Activated CD4-positive, alpha-beta T cell treated with anti-CD3 and anti-CD28 coated beads, Interleukin-2, amount 10 ng/mL, durations not matched to agents 7 days and 5 days (primary cell): ENCODE results near the gene CASS4. TPM values are rescaled to one million over a fixed set of nuclear protein-coding genes. Genes with fewer than 3 reads are reported as not detected.

ENCODE experiments used
- CTCF ChIA-PET: fragments of 350-600 bp; sonication (Branson Sonifier 250); formaldehyde crosslinking; loops from one replicate; lab custom pipeline; 2021; ENCODE audit warnings: antibody characterized with exemption; lab: Charles Lee
- POLR2A ChIA-PET: fragments of 350-600 bp; sonication (Branson Sonifier 250); formaldehyde crosslinking; loops from one replicate; lab custom pipeline; 2021; ENCODE audit warnings: antibody characterized with exemption; lab: Charles Lee
- DNase-seq: peaks from one replicate; pipeline ENCODE4 v3.0.0-alpha.2; 2020
- H3K27ac Mint-ChIP-seq: one replicate; pipeline ENCODE4 v1.8.0; 2021; ENCODE audit warnings: mild to moderate bottlenecking, moderate library complexity, mixed read lengths
- H3K27me3 Mint-ChIP-seq: one replicate; pipeline ENCODE4 v1.8.0; 2021; ENCODE audit warnings: mixed read lengths
- H3K36me3 Mint-ChIP-seq: one replicate; pipeline ENCODE4 v1.8.0; 2021; ENCODE audit warnings: low read depth, mixed read lengths
- H3K4me1 Mint-ChIP-seq: one replicate; pipeline ENCODE4 v1.8.0; 2021; ENCODE audit warnings: mixed read lengths
- H3K4me3 Mint-ChIP-seq: one replicate; pipeline ENCODE4 v1.8.0; 2021; ENCODE audit warnings: mild to moderate bottlenecking, moderate library complexity, mixed read lengths
- H3K9me3 Mint-ChIP-seq: one replicate; pipeline ENCODE4 v1.8.0; 2021; ENCODE audit warnings: mixed read lengths
- total RNA-seq, 2 experiments: library from RNA; stranded (reverse); gene quantifications; one replicate each; pipeline ENCODE4 v1.2.3, GENCODE V29; 2021

The CASS4 gene, protein sequence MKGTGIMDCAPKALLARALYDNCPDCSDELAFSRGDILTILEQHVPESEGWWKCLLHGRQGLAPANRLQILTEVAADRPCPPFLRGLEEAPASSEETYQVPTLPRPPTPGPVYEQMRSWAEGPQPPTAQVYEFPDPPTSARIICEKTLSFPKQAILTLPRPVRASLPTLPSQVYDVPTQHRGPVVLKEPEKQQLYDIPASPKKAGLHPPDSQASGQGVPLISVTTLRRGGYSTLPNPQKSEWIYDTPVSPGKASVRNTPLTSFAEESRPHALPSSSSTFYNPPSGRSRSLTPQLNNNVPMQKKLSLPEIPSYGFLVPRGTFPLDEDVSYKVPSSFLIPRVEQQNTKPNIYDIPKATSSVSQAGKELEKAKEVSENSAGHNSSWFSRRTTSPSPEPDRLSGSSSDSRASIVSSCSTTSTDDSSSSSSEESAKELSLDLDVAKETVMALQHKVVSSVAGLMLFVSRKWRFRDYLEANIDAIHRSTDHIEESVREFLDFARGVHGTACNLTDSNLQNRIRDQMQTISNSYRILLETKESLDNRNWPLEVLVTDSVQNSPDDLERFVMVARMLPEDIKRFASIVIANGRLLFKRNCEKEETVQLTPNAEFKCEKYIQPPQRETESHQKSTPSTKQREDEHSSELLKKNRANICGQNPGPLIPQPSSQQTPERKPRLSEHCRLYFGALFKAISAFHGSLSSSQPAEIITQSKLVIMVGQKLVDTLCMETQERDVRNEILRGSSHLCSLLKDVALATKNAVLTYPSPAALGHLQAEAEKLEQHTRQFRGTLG
- total RNA-seq, result 1 to 10 TPM; 8.6 to 9.0 TPM

DNA sequence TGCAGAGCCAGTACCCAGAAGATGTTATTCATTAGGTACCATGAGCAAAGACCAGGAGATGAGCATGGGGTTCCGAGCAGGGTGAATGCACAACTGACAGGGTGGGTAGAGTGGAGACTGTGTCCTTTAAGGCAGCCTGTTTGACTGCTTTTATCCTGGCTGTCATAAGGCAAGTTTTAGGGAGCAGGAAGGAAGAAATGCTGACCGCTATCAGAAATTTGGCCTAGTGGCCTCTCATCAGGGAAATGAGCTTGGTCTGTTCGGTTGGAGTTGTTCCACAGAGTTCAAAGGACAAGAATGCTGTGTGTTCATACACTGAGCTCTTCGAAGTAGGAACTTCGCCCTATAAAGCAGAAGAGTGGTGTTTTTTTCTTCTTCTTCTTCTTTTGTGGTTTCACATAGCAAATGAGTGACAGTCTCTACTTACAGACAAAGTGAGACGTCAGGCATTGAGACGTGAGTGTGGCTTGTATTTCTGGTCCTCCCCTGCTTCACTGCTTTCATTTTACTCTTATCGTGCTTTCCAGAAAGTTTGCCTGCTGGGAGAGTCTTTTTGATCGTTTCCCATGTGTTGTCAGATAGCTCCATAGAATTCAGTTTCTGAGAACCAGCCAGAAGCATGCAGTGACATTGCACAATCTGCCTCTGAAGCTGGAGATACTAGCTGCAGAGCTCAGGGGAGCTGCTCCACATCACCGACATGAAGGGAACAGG, at the start of gene CASS4:
TSS of gene CASS4 (plus strand) at position 502 of the 714 bp plus-strand sequence. CDS start at position 701, 199 bp downstream.
- H3K36me3 Mint-ChIP-seq, result peaks cover 44% of the 10 kb centered on the region
- H3K9me3 Mint-ChIP-seq, result peaks cover 6% of the 10 kb centered on the region
- H3K4me1 Mint-ChIP-seq, result peaks cover 55% of the 10 kb centered on the region
- H3K27ac Mint-ChIP-seq, result peak within 1 kb of the TSS; percentile 91
- peak; percentile 56 for DNase-seq
- CTCF ChIA-PET, result interaction anchor here (0.6 to 3.8 kb wide), 9 partner anchors 9 to 58 kb away, joined by 4 to 18 read pairs (median 6); no protein-coding TSS in a partner anchor
- POLR2A ChIA-PET, result interaction anchor here (0.6 kb wide), 2 partner anchors 20 to 53 kb away, joined by 3 read pairs; partner anchors contain the start of gene AURKA
- no peaks in the 10 kb centered on the region for H3K27me3 Mint-ChIP-seq
- H3K4me3 Mint-ChIP-seq, result peak within 1 kb of the TSS; percentile 78

DNA sequence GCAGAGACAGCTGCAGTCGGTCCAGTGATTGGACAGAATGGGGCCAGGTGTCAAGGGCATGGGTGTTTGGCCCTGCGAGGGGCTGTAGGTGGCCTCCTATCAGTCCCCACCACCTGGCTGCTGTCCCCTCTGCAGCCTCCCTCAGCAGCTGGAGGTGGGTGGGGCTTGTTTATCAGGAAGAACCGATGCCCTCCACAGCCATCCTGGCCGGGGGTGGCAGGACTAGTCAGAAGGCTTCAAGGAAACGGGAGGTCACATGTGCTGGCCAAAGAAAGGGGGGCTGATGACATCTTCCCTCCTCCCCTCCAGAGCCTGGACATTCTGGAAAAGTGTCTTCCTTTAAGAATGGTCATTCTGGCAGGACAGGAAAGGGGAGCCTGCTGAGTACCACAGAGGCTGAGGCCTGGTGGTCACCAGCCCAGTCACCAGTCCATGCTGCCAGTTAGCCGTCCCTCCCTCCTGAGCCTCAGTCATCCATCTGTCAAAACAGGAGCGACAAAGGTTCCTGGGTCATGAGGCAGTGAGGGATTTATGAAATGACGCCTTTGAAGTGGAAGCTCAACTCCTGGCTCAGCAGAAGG, 49.1 kb upstream of the CASS4 start:
- no peak for DNase-seq
- no peaks in the 10 kb centered on the region for H3K9me3 Mint-ChIP-seq
- no peak overlapping the region for H3K4me3 Mint-ChIP-seq
- peaks cover 4% of the 10 kb centered on the region for H3K36me3 Mint-ChIP-seq
- peaks cover 13% of the 10 kb centered on the region for H3K4me1 Mint-ChIP-seq
- peaks cover under 1% of the 10 kb centered on the region for H3K27me3 Mint-ChIP-seq
- POLR2A ChIA-PET, result no interaction called here
- CTCF ChIA-PET, result no interaction called here
- no peak overlapping the region for H3K27ac Mint-ChIP-seq

DNA sequence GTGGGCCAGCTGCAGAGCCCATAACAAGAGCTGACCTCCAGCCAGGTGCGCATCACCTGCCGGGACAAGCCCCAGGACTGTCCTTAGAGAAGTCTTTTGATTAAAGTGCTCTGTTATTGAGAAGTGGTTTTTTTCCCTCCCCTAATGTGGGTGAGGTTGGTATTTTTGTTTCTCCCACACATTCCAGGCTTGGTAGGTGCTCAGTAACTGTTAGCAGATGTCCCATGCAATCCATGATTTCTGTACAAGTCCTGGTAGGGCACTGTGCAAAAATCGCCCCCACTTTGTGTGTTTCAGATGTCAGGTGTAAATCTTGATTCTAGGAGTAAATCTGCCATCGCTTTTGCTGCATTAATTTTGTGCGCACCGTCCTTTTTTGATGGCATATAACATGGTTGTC, 48.6 kb upstream of the CASS4 start:
- H3K27ac Mint-ChIP-seq, result no peak overlapping the region
- H3K4me3 Mint-ChIP-seq, result no peak overlapping the region
- no peaks in the 10 kb centered on the region for H3K9me3 Mint-ChIP-seq
- POLR2A ChIA-PET, result no interaction called here
- H3K4me1 Mint-ChIP-seq, result peaks cover 11% of the 10 kb centered on the region
- CTCF ChIA-PET, result no interaction called here
- DNase-seq, result no peak
- no peaks in the 10 kb centered on the region for H3K27me3 Mint-ChIP-seq
- H3K36me3 Mint-ChIP-seq, result peaks cover 4% of the 10 kb centered on the region

DNA sequence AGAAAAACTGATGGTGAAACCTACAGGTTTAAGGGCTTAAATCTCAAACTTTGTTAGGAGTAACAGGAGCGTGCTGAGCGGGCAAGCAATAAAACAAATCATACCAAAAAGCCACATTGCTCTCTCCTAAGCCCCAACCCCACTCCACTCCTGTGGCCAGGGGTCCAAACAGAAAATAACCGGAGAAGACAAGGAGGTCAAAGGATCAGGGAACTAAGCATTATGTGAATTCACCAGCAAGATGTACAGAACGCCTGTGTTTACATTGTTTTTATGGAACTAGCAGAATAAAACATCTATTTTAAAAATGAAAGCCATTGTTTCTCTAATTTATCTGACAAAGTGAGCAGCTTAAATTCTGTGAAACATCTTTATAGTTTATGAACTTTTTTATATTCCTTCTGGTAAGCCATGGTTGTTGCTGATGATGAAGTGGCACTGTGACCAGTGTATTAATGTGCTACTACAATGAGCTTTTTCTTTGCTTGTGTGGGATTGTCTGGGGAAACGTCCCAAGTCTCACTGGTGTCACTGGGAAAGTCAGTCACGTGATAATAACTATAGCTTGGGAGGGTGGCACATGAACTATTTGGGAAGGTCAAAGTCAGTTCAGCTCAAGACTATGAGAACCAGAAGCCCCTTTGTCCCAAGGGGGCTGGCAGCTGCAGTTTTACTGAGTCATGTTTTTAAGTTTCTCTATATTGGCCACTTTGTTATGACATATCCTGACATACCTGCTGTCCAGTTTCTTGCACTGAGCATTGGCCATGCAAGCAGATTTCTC, 43.5 kb upstream of the CASS4 start:
- Mint-ChIP-seq H3K27ac (no peak overlapping the region), H3K9me3 (no peaks in the 10 kb centered on the region), H3K36me3 (peaks cover 36% of the 10 kb centered on the region), H3K27me3 (no peaks in the 10 kb centered on the region), H3K4me3 (no peak overlapping the region), H3K4me1 (peaks cover 5% of the 10 kb centered on the region)
- DNase-seq, result no peak
- ChIA-PET CTCF (interaction anchor here (1.0 to 1.4 kb wide), 2 partner anchors 10 to 19 kb away, joined by 3 read pairs; no protein-coding TSS in a partner anchor), POLR2A (interaction anchor here (1.0 kb wide), 1 partner anchor 25 kb away, joined by 3 read pairs; no protein-coding TSS in a partner anchor)

DNA sequence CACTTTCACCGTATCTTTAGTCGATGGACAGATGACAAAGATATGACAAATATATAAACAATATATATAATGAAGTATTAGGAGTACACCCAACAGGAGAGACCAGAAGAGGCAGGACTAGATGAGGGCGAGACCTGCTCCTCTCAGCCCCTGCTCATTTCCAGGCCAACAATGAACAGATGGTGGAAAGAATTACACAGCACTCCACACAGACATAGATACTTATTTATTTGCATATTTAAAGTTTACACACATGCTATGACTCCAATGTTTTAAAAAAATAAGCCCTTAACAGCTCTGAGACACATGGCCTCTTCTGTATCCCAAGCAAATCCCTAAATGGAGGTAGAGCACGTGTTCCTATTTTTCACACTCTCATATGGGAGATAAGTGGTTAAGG, 42.9 kb upstream of the CASS4 start:
- Mint-ChIP-seq H3K4me3 (no peak overlapping the region), H3K27me3 (no peaks in the 10 kb centered on the region), H3K9me3 (no peaks in the 10 kb centered on the region), H3K4me1 (peaks cover 5% of the 10 kb centered on the region), H3K27ac (no peak overlapping the region), H3K36me3 (peaks cover 36% of the 10 kb centered on the region)
- CTCF ChIA-PET, result interaction anchor here (1.0 to 1.4 kb wide), 2 partner anchors 9 to 20 kb away, joined by 3 read pairs; no protein-coding TSS in a partner anchor
- DNase-seq, result no peak
- POLR2A ChIA-PET, result interaction anchor here (1.0 kb wide), 1 partner anchor 24 kb away, joined by 3 read pairs; no protein-coding TSS in a partner anchor

DNA sequence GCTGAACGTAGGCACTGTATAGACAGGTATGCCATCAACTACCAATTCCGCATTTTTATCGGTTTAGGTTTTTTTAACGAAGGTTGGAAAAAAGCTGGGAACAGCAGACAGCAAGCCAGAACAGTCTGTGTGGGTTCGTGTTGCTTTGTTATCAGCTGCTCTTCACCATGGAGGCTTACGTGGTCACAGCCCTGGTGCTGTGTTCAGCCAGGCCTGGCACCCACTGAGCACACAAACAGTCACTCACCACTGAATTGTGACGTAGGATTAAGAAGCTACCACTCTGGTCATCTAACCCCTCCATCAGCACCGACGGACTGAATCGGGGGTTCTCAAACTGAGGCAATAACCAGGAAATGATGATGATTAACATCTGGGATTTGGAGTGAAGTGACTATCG, 40.1 kb upstream of the CASS4 start:
- H3K36me3 Mint-ChIP-seq, result peaks cover 53% of the 10 kb centered on the region
- POLR2A ChIA-PET, result no interaction called here
- no peak overlapping the region for H3K27ac Mint-ChIP-seq
- H3K4me3 Mint-ChIP-seq, result no peak overlapping the region
- CTCF ChIA-PET, result interaction anchor here (1.3 to 1.8 kb wide), 3 partner anchors 15 to 57 kb away, joined by 3 to 4 read pairs (median 4); partner anchors contain the start of genes AURKA and CSTF1
- no peaks in the 10 kb centered on the region for H3K9me3 Mint-ChIP-seq
- H3K4me1 Mint-ChIP-seq, result peaks cover 21% of the 10 kb centered on the region
- no peaks in the 10 kb centered on the region for H3K27me3 Mint-ChIP-seq
- DNase-seq, result no peak

DNA sequence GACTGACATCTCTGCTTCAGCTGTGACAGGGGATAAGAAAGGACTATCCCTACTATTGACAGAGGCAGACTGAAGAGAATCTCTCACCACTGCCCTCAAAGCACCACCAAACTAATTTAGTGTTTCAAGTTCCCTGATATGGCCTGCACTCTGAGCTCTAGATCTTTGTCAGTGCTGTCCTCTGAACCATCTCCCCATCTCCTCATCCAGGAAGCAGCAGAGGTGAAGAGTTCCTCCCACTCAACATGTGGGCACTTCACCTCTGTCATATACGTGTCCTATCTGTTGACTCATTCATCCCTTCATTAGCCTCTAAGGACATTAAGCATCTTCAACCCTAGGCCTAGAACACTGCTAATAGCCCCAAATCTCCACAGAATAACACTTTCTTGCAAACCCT, 39.2 kb upstream of the CASS4 start:
- DNase-seq, result no peak
- ChIA-PET POLR2A (interaction anchor here (0.6 kb wide), 1 partner anchor 21 kb away, joined by 10 read pairs; no protein-coding TSS in a partner anchor), CTCF (interaction anchor here (1.3 to 1.8 kb wide), 3 partner anchors 14 to 56 kb away, joined by 3 to 4 read pairs (median 4); partner anchors contain the start of genes AURKA and CSTF1)
- no peaks in the 10 kb centered on the region for H3K9me3 Mint-ChIP-seq
- no peak overlapping the region for H3K4me3 Mint-ChIP-seq
- H3K27me3 Mint-ChIP-seq, result no peaks in the 10 kb centered on the region
- peaks cover 55% of the 10 kb centered on the region for H3K36me3 Mint-ChIP-seq
- H3K27ac Mint-ChIP-seq, result peak overlapping the region; percentile 69
- H3K4me1 Mint-ChIP-seq, result peaks cover 25% of the 10 kb centered on the region

DNA sequence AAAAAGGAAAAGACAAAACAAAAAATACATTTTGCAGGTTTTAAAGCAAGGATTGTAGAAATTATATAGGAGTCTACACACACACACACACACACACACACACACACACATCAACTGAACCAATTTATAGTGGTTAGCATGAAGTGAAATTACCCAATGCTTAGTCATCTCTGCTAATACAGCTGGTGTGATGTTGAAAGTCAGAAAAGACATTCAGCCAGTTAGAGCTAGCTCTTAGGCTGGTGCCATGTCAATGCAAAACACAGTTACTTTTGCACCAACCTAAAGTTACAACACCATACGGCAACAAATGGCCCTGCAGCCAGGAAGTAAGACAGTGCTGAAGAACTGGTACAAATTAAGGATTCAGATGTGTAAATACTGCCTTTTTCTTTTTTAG, 38.1 kb upstream of the CASS4 start:
- Mint-ChIP-seq H3K4me3 (no peak overlapping the region), H3K9me3 (no peaks in the 10 kb centered on the region), H3K36me3 (peaks cover 65% of the 10 kb centered on the region), H3K4me1 (peaks cover 29% of the 10 kb centered on the region), H3K27ac (peak overlapping the region; percentile 9), H3K27me3 (no peaks in the 10 kb centered on the region)
- no peak for DNase-seq
- CTCF ChIA-PET, result interaction anchor here (0.7 to 1.3 kb wide), 3 partner anchors 9 to 15 kb away, joined by 3 to 4 read pairs (median 3); partner anchors contain the start of gene FAM210B
- POLR2A ChIA-PET, result no interaction called here

DNA sequence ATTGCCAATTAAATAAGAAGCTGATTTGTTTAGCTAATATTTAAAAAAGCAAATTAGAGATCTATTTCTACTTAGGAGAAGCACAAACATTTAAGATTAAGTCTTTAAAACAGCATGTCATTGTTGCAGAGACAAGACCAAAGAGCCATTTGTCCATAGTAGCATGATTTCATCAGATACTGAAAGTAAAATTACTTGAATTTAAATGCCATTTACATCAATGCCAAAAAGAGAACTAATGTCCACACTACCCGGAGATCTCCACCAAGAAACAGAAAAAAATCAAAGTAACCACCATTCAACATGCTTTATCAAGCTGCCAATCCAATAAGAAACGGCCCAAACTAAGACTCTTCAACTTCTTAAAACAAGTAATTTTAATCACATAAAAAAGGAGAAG, 35.7 kb upstream of the CASS4 start:
- POLR2A ChIA-PET, result no interaction called here
- peaks cover 37% of the 10 kb centered on the region for H3K4me1 Mint-ChIP-seq
- CTCF ChIA-PET, result interaction anchor here (0.8 to 1.6 kb wide), 3 partner anchors 16 to 32 kb away, joined by 3 to 4 read pairs (median 3); partner anchors contain the start of genes AURKA and CSTF1
- H3K27me3 Mint-ChIP-seq, result no peaks in the 10 kb centered on the region
- no peaks in the 10 kb centered on the region for H3K9me3 Mint-ChIP-seq
- peak overlapping the region; percentile 52 for H3K27ac Mint-ChIP-seq
- H3K4me3 Mint-ChIP-seq, result no peak overlapping the region
- no peak for DNase-seq
- H3K36me3 Mint-ChIP-seq, result peaks cover 60% of the 10 kb centered on the region

DNA sequence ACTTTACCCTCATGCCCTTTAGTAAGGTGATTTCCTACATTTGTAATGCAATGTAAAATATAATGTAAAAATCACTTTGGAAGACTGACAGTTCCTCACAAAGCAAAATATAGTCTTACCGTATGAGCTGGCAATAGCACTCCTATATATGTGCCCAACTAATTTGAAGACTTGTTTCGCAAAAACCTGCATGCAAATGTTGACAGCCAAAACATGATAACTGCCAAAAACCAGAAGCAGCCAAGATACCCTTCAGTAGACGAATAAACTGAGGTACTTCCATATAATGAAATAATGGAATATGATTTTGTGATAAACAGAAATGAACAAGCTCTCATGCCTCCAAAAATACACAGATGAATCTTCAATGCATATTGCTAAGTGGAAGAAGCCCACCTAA, 33.7 kb upstream of the CASS4 start:
- H3K27ac Mint-ChIP-seq, result no peak overlapping the region
- DNase-seq, result no peak
- H3K4me3 Mint-ChIP-seq, result no peak overlapping the region
- H3K9me3 Mint-ChIP-seq, result no peaks in the 10 kb centered on the region
- H3K36me3 Mint-ChIP-seq, result peaks cover 65% of the 10 kb centered on the region
- H3K4me1 Mint-ChIP-seq, result peaks cover 49% of the 10 kb centered on the region
- ChIA-PET POLR2A (no interaction called here), CTCF (interaction anchor here (0.5 to 1.1 kb wide), 4 partner anchors 9 to 165 kb away, joined by 3 to 5 read pairs (median 4); no protein-coding TSS in a partner anchor)
- no peaks in the 10 kb centered on the region for H3K27me3 Mint-ChIP-seq

DNA sequence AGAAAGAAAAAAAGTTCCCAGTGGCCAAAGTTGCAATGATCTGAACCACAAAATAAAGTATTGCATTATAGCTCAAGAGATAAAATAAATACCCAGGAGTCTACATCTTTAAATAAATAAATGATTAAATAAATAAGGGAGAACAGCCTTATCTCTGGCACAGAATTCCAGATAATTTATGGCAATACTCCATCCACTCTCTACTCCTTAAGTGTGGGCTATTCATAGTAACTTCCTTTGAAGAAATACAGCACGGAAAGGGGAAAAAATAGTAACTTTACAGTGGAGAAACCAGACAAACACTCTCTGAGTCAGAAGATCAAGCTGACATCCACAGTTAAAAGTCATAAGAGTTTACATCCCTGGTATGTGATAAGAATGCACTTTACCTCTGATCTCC, 31.7 kb upstream of the CASS4 start:
- H3K36me3 Mint-ChIP-seq, result peaks cover 75% of the 10 kb centered on the region
- no peak overlapping the region for H3K4me3 Mint-ChIP-seq
- H3K27ac Mint-ChIP-seq, result no peak overlapping the region
- H3K4me1 Mint-ChIP-seq, result peaks cover 58% of the 10 kb centered on the region
- POLR2A ChIA-PET, result no interaction called here
- CTCF ChIA-PET, result interaction anchor here (0.6 to 1.4 kb wide), 2 partner anchors 15 to 44 kb away, joined by 3 read pairs; no protein-coding TSS in a partner anchor
- no peak for DNase-seq
- H3K27me3 Mint-ChIP-seq, result no peaks in the 10 kb centered on the region
- H3K9me3 Mint-ChIP-seq, result no peaks in the 10 kb centered on the region
